GM12874 (cell line): ENCODE results near the gene ISG15.

Experiments
- TF ChIP-seq, protein P1 (sequence below): IDR thresholded peaks from 2 replicates; pipeline ENCODE4 v1.5.1; 2011; ENCODE audit warnings: low read depth, mild to moderate bottlenecking, control low read depth, low read length, moderate library complexity; ENCODE audit not compliant: insufficient read depth

ISG15 gene

GRCh38 chr1:1050577-1051052 is 37.3 kb downstream of the ISG15 start:
- TF ChIP-seq, protein P1, sequence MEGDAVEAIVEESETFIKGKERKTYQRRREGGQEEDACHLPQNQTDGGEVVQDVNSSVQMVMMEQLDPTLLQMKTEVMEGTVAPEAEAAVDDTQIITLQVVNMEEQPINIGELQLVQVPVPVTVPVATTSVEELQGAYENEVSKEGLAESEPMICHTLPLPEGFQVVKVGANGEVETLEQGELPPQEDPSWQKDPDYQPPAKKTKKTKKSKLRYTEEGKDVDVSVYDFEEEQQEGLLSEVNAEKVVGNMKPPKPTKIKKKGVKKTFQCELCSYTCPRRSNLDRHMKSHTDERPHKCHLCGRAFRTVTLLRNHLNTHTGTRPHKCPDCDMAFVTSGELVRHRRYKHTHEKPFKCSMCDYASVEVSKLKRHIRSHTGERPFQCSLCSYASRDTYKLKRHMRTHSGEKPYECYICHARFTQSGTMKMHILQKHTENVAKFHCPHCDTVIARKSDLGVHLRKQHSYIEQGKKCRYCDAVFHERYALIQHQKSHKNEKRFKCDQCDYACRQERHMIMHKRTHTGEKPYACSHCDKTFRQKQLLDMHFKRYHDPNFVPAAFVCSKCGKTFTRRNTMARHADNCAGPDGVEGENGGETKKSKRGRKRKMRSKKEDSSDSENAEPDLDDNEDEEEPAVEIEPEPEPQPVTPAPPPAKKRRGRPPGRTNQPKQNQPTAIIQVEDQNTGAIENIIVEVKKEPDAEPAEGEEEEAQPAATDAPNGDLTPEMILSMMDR, result no peak

GRCh38 chr1:1051127-1051810 is 38.0 kb downstream of the ISG15 start:
- TF ChIP-seq, protein P1, result no peak

DNA sequence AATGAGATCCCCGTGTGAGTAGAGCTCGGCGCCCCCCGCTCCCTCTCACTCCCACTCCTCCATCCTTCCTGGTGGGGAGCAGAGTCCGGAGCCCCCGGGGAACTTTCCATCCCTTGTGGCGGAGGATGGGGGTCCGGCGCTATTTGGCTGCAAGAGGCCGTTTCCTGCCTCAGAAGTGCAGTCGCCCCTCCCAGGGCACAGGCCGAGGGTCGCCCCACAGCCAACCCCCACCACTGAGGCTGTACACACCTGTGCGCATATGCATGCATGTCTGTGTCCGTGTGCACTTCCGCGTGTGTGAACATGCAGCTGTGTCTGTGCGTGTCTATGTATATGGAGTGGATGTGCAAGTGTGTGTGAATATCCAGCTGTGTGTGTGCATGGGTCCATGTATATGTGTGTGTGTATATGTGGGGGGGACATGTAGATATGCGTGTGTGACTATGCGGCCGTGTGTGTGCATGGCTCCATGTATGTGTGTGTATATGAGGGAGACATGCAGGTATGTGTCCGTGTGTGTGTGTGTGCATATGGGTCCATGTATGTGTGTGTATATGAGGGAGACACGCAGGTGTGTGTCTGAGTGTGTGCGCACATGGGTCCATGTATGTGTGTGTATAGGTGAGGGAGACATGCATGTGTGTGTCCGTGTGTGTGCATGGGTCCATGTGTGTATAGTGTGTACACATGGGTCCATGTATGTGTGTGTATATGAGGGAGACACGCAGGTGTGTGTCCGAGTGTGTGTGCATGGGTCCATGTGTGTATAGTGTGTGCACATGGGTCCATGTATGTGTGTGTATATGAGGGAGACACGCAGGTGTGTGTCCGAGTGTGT is 38.9 kb downstream of the ISG15 start:
- TF ChIP-seq, protein P1, result no peak

GRCh38 chr1:1053022-1053421 is 39.7 kb downstream of the ISG15 start:
- TF ChIP-seq, protein P1, result no peak

- TF ChIP-seq, protein P1, result no peak
Measured at GRCh38 chr1:1053682-1054081, 40.4 kb downstream of the ISG15 start.

- TF ChIP-seq, protein P1, result no peak
Measured at GRCh38 chr1:1054099-1054700, 40.9 kb downstream of the ISG15 start.

DNA sequence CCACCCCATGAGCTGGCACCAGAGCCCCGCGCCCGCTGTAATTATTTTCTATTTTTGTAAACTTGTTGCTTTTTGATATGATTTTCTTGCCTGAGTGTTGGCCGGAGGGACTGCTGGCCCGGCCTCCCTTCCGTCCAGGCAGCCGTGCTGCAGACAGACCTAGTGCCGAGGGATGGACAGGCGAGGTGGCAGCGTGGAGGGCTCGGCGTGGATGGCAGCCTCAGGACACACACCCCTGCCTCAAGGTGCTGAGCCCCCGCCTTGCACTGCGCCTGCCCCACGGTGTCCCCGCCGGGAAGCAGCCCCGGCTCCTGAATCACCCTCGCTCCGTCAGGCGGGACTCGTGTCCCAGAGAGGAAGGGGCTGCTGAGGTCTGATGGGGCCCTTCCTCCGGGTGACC is 41.7 kb downstream of the ISG15 start:
- TF ChIP-seq, protein P1, result no peak
